ENCODE measurements around the gene IGSF21. TPM values are rescaled to one million over a fixed set of nuclear protein-coding genes. Genes with fewer than 3 reads are reported as not detected.

Gene IGSF21
- total RNA-seq, 3 donors from 2014 or later (not counting 1 experiment from before 2014, with no cell fraction given) = not detected

DNA sequence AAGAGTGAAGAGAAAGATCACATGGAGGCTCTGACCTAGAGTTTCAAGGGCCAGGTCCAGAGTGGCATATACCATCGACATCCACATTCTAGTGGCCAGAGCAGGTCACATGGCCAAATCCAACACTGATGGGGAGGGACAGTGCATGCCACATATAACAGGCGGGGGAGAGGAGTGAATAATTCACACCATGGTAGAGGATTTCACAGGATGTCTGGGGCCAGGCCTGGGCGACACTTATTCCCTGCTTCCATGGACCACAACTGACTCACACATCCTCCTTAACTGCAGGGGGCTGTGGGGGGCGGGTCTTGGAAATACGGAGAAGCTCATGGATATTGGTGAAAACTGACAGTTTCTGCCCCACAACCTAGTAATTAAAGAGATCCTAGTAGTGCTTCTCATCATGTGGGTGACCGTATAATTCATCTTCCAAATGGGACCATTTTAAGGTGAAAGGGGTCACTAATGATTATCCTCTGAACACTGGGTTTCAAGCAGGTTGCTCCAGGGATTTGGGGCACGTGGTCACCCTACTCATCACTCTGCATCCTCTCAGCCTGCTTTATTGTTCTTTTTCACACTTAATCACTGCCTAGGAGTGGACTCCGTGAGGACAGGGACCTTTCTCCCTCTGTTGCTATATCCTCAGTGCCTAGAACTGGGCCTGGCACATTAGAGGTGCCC is 44.0 kb downstream of the IGSF21 start:
- H3K4me3 ChIP-seq (ENCODE audit: low read length) = no peak overlapping the region
- Mint-ChIP-seq H3K4me1 (no peaks in the 10 kb centered on the region), H3K27me3 (ENCODE audit: low read depth in 2 of 2) (peaks cover 3 to 12% of the 10 kb centered on the region in 2 donors), H3K4me3 (no peak overlapping the region), H3K36me3 (no peaks in the 10 kb centered on the region), H3K27ac (no peak overlapping the region), H3K9me3 (no peaks in the 10 kb centered on the region)
- 69% methylated on average over 7 of the region's 8 CpGs for WGBS (ENCODE audit: insufficient coverage)
- ATAC-seq (no peak), DNase-seq (no peak)
- intact Hi-C loops (cut with micrococcal nuclease) = no loop called here
- no peaks in the 10 kb centered on the region for H3K9me3 ChIP-seq (ENCODE audit: control insufficient read depth, insufficient read depth, low read length)
- TF ChIP-seq, protein P1, sequence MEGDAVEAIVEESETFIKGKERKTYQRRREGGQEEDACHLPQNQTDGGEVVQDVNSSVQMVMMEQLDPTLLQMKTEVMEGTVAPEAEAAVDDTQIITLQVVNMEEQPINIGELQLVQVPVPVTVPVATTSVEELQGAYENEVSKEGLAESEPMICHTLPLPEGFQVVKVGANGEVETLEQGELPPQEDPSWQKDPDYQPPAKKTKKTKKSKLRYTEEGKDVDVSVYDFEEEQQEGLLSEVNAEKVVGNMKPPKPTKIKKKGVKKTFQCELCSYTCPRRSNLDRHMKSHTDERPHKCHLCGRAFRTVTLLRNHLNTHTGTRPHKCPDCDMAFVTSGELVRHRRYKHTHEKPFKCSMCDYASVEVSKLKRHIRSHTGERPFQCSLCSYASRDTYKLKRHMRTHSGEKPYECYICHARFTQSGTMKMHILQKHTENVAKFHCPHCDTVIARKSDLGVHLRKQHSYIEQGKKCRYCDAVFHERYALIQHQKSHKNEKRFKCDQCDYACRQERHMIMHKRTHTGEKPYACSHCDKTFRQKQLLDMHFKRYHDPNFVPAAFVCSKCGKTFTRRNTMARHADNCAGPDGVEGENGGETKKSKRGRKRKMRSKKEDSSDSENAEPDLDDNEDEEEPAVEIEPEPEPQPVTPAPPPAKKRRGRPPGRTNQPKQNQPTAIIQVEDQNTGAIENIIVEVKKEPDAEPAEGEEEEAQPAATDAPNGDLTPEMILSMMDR (IDR thresholded peaks at IDR 0.05) = no peak
- no peak overlapping the region for H3K27ac ChIP-seq (ENCODE audit: low read length)
- no peaks in the 10 kb centered on the region for H3K36me3 ChIP-seq (ENCODE audit: control insufficient read depth, insufficient read depth, low read length)
- no peaks in the 10 kb centered on the region for H3K4me1 ChIP-seq (ENCODE audit: control insufficient read depth, insufficient read depth, low read length)
- H3K27me3 ChIP-seq (ENCODE audit: control insufficient read depth, insufficient read depth, low read length) = no peaks in the 10 kb centered on the region

DNA sequence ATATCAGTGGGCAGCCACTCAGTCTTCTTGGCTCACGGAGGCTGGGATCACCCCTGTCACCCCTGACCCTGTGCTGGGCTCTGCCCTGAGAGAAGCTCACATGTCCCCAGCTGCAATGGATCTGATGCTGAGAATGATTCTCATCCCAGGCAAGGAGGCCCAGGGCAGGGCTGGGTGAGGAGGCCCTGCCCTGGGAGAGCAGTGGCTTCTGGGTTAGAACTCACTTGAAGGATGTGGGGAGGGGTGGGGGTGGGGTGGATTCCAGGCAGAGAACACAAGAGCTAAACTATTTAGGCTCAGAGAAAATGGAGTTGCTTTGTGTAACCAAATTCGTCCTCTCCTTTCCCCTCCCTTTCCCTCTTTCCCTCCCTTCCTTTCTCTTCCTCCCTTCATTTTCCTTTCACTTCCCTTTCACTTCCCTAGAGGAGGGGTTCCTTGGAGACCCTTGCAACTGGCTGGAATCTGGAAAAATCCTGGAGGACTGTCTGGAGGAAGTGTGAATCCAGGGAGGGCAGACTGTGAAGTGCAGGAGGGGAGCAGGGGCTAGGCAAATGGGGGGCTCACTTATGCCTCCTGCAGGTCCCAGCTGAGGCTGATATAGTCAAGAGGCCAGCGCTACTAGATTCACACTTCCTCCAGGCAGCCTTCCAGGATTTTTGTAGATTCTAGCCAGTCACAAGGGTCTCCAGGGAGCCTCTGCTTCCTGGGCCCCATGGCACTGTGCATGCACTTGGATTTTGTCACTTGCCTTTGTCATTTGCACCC is 47.0 kb downstream of the IGSF21 start:
- H3K27ac ChIP-seq (ENCODE audit: low read length) = no peak overlapping the region
- no peaks in the 10 kb centered on the region for H3K9me3 Mint-ChIP-seq
- H3K27me3 Mint-ChIP-seq (ENCODE audit: low read depth in 2 of 2) = no peaks in the 10 kb centered on the region
- no peaks in the 10 kb centered on the region for H3K4me1 ChIP-seq (ENCODE audit: control insufficient read depth, insufficient read depth, low read length)
- H3K36me3 Mint-ChIP-seq = no peaks in the 10 kb centered on the region
- no peaks in the 10 kb centered on the region for H3K9me3 ChIP-seq (ENCODE audit: control insufficient read depth, insufficient read depth, low read length)
- TF ChIP-seq, protein P1 (IDR thresholded peaks at IDR 0.05) = no peak
- no peak overlapping the region for H3K4me3 ChIP-seq (ENCODE audit: low read length)
- H3K27me3 ChIP-seq (ENCODE audit: control insufficient read depth, insufficient read depth, low read length) = no peaks in the 10 kb centered on the region
- ATAC-seq (no peak), DNase-seq (no peak)
- 70% methylated on average over 3 of the region's 3 CpGs for WGBS (ENCODE audit: insufficient coverage)
- no peak overlapping the region for H3K4me3 Mint-ChIP-seq
- H3K27ac Mint-ChIP-seq = no peak overlapping the region
- no peaks in the 10 kb centered on the region for H3K36me3 ChIP-seq (ENCODE audit: control insufficient read depth, insufficient read depth, low read length)
- no peaks in the 10 kb centered on the region for H3K4me1 Mint-ChIP-seq
- intact Hi-C loops (cut with micrococcal nuclease) = no loop called here

DNA sequence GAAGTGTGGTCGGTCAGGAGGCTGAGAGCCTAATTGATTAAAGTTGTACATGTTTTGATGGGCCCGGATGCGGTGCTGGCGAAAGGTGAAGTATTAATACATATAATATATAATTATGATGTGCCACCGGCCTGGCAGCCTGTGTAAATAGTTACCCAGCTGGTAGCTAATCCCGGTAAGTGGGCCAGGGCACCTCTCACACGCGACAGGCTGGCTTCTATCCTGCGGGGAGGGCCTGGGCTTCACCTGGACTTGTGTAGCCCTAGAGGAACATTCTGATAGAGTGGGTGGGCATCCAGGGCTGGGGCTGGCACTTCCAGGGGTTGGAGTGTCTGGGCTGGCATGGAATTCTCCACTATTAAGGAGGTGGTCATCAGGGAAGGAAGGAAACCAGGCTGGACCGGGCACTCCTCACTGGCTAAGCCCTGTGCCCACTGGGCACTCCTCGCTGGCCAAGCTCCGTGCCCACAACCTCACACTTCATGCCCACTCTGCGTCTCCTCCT is 48.3 kb downstream of the IGSF21 start:
- Mint-ChIP-seq H3K27me3 (ENCODE audit: low read depth in 2 of 2) (no peaks in the 10 kb centered on the region), H3K27ac (no peak overlapping the region), H3K4me1 (no peaks in the 10 kb centered on the region), H3K4me3 (no peak overlapping the region), H3K9me3 (no peaks in the 10 kb centered on the region), H3K36me3 (no peaks in the 10 kb centered on the region)
- no peaks in the 10 kb centered on the region for H3K27me3 ChIP-seq (ENCODE audit: control insufficient read depth, insufficient read depth, low read length)
- no peak overlapping the region for H3K27ac ChIP-seq (ENCODE audit: low read length)
- H3K4me1 ChIP-seq (ENCODE audit: control insufficient read depth, insufficient read depth, low read length) = no peaks in the 10 kb centered on the region
- no peak for DNase-seq
- ATAC-seq = no peak
- H3K9me3 ChIP-seq (ENCODE audit: control insufficient read depth, insufficient read depth, low read length) = no peaks in the 10 kb centered on the region
- TF ChIP-seq, protein P1 (IDR thresholded peaks at IDR 0.05) = no peak
- no peaks in the 10 kb centered on the region for H3K36me3 ChIP-seq (ENCODE audit: control insufficient read depth, insufficient read depth, low read length)
- intact Hi-C loops (cut with micrococcal nuclease) = no loop called here
- H3K4me3 ChIP-seq (ENCODE audit: low read length) = no peak overlapping the region
- 87% methylated on average over 10 of the region's 13 CpGs for WGBS (ENCODE audit: insufficient coverage)
